NCI-H748 (cell line): ENCODE results near the gene P2RX6.
"Not testable (repeated sequence)": the region's sequence is repeated elsewhere in the genome, so short reads cannot be mapped to it uniquely, and the experiment has no call there.

Experiments used
- DNase-seq: peaks from one replicate; lab custom pipeline; 2025; ENCODE audit not compliant: unreplicated experiment; lab: John Stamatoyannopoulos, UW

The P2RX6 gene

DNA sequence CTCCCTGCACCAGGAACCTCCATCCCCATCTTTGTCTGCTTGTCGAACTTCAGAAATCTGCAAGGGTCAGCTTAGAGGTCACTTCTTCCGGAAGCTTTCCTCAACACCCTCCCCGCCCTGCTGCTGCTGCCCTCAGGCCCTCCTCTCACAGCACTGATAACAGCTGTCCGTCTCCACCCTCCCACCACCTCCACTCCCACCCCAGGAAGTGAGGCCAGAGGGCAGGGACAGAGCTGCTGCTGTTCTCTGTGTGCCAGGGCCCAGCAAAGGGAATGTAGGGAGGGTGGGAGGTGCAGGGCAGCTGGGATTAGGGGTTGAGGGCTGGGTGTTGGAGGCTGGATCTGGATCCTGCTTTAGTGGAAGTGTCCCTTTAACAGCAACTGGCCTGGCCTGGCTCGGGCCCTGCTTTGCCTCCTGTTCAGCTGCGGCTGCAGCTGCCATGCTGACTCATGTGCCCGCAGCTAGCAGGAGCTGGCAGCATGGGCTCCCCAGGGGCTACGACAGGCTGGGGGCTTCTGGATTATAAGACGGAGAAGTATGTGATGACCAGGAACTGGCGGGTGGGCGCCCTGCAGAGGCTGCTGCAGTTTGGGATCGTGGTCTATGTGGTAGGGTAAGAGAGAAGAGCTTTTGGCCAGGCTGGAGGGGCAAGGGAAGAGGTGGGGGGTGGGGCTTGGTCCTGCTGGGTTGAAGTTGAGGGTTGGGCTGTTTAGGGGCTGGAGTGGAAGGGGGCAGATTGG, at the start of gene P2RX6:
TSS of gene P2RX6 (plus strand) at position 440 of the 740 bp plus-strand sequence. CDS start at position 450, 10 bp downstream.
- DNase-seq, result peak; percentile 79

DNA sequence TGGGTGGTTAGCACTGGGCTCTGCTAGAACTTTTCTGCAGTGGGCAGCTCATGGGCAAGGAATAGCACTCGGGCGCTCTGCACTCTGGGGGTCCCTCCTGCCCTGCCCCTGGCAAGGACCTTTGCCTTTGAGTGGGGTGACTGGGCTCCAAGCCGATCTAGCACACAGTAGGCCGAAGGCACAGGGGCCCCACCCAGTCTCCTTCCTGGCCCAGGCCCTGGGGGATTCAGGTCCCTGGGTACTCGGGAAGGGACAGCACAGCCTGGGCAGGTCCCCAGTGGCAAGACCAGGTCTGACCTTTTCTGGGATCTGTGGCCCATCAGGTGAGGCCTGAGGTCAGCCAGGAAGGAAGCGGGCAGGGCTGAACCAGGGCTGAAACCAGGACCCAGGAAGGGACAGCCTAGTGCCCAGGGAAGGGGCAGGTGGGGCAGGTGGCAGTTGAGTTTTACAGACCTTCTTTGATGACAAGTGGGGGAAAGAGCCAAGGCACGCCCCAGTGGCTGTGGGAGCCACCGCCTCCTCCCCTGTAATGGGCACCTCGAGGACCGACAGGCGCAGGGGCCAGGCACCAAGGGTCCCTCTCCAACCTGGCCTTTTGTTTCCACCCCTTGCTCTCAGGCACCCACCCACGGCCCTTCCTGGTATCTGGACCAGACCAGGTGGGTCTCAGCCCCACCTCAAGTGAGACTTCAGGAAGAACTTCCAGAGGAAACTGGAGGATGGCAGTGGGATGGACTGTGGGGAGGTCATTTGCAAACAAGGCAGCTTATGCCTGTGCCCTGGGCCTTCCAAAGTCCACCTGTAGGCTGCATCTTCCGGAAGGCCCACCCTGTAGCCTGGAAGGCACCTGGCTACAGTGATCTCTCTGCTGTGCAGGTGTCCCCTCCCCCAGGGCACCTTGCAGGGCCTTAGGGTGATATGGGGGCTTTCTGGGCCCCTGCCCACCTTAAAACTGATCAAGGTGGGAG, 48.8 kb upstream of the P2RX6 start:
- no peak for DNase-seq

DNA sequence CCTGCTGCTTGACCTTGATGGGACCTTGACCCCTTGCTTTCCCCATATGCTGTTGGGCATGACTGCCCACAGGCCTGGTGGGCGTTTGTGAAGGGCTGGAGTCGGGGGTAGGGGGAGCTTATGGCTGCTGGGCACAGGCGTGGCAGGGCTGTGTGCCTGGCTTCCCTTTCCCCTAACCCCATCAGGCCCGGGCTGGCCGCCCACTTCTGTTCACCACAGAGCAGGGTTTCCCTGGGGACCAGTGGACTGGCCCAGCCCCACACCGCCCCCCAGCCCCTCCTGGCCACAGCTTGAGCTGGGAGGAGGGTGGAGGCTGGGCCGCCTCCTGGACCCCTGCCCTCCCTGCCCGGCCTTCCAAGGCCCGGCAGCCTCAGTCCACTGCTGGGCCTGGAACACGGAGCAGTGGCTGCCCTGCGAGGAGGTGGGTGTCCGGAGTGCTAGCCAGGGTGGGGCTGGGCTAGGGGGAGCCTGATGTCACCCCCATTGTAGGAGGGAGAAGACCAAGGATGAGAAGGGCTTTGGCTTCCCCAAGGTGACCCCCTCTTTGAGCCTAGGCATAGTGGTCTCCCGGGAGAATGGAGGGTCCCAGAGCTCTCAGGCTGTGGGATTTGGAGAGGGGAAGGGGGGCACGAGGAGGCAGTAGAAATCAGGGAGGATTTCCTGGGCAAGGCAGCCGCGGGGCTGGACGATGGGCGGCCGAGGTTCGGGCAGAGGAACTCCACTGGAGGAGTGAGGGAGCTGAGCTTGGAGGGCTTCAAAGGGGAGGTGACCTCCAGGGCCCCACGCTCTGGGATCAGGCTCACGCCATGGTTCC, 47.9 kb upstream of the P2RX6 start, which contains the start of gene AIFM3:
TSS of gene AIFM3 (plus strand) at position 373 of the 814 bp plus-strand sequence. CDS start 690 bp downstream, outside the sequence.
- DNase-seq, result no peak

DNA sequence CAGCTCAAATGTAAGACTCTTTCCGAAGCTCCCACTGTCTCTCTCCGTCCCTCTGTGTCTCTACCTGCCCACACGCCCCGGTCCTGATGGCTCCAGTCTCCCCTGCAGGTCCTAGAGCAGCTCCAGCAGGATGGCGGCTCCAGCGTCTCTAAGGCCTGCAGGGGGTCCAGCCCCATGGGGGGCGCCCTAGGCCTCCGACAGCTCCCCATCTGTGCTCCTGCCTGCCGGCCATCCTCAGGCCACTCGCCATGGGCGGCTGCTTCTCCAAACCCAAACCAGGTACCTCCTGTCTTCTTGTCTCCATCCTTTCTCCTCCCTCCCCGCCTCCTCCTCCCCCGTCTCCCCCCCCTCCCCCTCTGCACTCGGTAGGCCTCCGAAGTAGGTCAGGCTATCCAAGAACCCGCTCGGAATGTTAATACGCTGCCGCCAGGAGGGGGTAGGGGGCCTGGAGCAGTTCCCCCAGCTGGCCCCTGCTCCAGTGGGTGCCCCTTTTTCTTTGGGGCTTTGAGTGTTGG, 47.2 kb upstream of the P2RX6 start:
- no peak for DNase-seq

DNA sequence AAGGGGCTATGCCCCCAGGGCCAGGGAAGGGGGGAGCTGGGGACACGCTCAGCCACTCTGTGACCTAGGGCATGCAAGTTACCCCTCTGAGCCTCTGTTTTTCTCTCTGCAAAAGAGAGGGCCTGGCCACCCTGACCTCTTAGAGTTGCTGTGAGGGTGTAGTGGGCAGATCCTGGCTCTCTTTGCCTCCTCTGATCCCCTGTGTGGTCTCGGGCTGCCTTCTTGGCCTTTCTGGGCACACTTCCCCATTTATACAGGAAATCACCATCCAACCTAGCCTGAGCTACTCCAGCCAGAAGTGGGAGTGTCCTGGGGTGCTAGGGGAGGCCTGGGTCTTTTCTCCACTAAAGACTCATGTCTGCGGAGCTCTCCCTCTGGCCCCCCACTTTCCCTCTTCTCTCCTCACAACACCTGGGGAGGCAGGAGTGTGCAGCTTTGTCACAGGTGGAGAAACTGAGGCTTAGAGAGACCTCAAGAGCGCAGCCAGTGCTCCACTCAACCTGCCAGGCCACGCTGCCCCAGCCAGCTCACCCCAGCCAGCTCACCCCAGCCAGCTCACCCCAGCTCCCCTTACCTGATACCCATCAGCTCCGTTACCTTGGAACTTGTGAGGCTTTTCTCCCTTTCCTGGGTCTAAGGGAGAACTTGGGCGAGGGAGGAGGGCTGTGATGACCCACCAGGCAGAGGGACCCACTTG, 46.5 kb upstream of the P2RX6 start:
- DNase-seq, result no peak

DNA sequence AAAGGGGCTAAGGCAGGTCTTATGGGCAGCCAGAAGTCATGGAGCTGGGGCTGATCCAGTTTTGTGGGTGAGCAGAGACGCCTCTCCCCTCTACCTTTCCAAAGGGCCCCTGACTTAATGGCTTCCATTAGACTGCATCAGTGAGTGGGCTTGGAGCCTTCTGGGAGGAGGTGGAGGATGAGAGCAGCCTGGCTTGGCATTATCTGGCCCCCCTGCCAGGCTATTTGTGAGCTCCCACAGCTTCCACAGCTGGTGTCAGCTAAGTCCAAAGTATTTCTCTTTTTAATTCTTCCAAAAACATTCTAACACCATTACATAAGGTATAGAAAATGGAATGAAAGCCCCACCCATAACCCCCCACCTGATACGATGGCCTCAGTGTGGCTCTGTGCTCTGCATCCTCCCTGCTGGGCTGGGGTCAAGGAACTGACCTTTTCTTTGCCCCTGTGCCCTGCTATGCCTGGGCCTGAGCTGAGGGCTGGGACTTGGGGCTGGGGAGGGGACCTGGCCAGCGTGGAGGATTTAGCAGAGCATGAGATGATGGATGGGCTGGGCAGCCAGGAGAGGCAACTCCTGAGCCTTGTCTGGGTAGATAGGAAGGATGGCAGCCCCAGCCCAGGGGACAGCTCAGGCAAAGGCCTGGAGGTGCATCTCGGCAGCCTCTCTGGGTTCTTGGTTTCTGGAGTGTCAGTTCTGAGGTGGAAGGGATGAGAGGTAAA, 43.9 kb upstream of the P2RX6 start:
- DNase-seq, result no peak

DNA sequence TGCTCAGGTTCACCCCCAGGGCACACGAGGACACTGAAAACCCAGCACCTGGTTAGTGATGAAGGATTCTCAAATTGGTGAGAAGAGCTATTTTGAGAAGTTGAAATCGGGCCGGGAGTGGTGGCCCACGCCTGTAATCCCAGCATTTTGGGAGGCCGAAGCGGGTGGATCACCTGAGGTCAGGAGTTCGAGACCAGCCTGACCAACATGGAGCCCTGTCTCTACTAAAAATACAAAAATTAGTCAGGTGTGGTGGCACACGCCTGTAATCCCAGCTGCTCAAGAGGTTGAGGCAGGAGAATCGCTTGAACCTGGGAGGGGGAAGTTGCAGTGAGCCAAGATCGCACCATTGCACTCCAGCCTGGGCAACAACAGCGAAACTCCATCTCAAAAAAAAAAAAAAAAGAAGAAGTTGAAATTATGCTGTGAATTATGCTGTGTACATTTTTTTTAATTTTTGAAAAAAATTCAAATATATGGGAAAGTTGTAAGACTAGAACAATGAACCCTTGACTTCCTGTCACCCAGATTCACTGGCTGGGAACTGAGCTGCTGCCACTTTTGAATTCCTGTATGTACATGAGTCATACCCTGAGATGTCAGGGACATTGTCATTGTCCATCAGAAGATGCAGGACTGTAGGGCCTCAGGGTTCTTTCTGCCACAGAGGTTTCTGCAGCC, 42.8 kb upstream of the P2RX6 start:
- DNase-seq, result not testable (repeated sequence)

DNA sequence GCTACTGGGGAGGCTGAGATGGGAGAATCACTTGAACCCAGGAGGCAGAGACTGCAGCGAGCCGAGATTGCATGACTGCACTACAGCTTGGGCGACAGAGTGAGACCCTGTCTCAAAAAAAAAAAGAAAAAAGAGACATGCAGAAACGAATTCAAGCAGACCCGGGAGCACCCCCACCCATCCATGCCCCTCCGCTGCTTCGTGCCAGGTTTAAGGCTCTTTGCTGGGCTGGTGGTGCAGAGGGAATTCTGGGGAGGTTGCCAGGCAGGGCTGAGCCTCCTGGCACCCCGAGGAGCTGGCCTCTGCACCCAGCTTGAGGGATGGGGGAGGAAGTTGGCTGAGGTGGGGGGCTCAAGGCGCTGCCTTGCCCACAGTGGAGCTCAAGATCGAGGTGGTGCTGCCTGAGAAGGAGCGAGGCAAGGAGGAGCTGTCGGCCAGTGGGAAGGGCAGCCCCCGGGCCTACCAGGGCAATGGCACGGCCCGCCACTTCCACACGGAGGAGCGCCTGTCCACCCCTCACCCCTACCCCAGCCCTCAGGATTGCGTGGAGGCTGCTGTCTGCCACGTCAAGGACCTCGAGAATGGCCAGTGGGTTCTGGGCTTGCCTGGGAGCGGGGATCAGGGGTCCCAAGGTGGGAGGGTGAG, 41.9 kb upstream of the P2RX6 start:
- DNase-seq, result no peak

DNA sequence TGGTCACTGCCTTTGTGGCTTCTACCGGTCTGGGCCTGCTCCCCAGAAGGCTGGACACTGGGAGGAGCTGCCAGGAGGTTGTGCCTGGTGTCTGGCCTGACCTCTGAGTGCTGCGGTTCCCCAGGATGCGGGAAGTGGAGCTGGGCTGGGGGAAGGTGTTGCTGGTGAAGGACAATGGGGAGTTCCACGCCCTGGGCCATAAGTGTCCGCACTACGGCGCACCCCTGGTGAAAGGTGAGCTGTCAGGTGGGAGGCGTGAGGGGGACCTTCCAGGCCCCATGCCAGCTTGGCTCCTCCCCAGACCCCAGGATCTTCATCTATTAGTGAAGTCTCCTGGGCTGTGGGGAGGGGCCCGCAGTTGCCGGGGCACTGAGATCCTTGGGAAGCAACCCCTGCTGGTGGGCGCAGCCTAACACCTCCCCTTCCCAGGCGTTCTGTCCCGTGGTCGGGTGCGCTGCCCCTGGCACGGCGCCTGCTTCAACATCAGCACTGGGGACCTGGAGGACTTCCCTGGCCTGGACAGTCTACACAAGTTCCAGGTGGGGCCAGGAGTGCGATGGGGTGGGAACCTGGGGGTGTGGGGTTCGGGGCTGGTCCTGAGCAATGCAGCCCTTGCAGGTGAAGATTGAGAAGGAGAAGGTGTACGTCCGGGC, 41.2 kb upstream of the P2RX6 start:
- DNase-seq, result no peak

DNA sequence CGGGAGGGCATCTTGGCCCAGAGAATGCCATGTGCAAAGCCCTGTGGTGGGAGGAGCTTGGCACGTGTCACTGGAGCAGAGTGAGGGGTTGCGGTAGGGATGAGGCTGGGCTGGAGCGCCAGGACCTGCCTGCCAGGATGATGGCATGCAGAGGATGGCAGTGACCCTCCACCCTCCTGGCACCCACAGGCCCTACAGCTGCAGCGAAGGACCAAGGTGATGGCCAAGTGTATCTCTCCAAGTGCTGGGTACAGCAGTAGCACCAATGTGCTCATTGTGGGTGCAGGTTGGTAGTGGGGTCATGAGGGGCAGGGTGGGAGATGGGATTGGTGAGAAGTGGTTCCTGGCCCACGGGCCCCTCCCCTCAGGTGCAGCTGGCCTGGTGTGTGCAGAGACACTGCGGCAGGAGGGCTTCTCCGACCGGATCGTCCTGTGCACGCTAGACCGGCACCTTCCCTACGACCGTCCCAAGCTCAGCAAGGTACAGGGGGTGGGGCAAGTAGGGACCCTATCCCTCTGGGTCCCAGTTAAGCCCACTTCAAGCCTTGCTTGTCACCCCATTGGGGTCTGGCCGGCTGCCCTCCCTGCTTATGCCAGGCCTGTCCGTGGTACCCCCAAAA, 40.5 kb upstream of the P2RX6 start:
- no peak for DNase-seq

DNA sequence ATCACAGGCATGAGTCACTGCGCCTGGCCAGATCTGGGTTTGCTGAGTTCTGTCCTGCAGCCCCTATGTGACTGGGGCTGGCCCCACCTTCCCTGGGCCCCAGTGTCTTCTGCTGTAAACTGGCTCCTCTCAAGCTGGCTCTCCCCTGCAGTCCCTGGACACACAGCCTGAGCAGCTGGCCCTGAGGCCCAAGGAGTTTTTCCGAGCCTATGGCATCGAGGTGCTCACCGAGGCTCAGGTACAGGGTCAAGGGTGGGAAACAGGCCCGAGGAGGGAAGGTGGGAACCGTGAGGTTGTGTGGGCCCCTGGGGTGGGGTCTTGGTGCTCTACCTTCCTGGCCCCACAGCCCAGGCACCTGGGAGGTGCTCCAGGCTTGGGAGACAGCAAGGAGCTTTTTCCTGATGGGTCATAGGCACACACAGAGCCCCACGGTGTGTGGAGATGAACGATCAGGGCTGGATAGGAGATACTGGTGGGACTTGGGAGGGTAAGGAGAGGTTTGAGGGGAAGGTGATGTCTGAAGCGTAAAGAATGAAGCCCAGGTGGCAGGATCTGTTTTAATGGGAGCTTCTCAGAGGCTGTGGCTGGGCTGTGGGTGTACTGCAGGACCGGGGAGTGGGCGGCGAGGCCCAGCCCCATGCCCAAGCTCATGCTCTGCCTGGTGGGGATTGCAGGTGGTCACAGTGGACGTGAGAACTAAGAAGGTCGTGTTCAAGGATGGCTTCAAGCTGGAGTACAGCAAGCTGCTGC, 39.2 kb upstream of the P2RX6 start:
- DNase-seq, result no peak

DNA sequence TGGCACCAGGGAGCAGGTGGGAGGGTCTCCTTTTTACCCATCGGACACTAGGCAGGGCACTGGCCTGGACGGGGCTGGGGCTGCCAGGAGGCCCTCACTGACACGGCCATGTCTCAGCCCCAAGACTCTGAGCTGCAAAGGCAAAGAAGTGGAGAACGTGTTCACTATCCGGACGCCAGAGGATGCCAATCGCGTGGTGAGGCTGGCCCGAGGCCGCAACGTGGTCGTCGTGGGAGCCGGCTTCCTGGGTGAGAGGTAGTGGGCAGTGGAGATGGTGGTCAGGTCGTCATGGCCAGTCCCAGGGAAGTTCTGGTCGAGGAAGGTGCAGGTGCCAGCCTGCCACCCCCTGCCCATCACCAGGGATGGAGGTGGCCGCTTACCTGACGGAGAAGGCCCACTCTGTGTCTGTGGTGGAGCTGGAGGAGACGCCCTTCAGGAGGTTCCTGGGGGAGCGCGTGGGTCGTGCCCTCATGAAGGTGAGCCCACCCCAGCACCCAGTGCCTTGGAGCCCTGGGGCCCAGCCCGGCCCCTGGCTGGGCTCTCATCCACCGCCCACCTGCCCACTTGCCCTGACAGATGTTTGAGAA, 38.6 kb upstream of the P2RX6 start:
- no peak for DNase-seq

DNA sequence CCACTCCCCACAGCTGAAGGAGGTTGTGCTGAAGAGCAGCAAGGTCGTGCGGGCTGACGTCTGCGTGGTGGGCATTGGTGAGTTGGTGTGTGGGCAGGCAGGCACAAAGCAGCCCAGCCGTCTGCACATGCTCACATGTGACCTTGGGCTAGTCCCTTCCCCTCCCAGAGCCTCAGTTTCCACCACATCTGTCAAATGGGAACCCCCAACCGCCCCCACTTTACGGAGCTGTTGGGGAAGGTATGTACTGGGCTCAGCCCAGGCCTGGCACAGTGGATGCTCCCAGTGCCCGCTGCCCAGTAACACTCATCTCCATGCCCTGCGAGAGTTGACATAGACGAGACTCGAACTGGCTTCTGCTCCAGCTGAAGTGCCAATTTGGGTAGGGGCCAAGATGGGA, 37.9 kb upstream of the P2RX6 start:
- no peak for DNase-seq

DNA sequence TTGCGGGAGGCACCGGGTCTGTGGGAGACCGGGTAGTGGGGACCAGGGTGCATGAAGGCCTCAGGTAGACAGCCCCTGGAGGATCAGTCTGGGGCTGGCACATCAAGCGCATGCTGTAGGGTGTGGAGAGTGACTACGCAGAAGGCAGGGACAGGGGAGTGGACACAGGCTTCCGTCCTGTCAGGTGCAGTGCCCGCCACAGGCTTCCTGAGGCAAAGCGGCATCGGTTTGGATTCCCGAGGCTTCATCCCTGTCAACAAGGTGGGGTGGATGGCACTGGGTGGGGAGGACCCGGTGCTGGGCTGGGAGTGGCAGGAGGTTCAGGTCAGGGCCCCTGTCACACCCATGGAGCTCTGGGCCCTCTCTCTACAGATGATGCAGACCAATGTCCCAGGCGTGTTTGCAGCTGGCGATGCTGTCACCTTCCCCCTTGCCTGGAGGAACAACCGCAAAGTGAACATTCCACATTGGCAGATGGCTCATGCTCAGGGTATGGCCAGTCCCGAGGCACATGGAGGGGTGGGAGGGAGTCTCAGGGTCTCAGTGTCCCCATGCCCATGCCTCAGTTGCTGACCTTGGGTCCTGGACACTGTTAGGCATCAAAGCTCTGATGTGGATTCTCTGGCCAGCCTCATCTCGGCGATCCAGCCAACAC, 37.3 kb upstream of the P2RX6 start:
- no peak for DNase-seq

DNA sequence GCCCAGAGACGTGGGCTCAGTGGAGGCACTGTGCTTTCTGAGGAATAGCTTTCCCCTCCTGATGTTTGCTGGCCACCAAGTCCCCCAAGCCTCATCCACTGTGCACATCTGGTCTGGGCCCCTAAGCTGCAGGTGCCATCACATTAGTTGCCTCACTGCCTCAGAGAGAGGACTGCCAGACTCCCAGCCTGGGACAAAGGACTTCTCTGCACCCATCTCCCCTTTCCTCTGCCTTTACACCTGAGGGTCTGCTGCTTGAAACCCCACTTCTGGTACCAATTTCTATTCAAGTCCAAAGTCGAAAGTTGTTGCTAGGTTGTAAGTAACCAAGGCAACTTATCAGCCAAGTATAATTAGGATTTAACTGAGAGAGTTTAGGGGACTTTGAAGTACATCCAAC, 36.5 kb upstream of the P2RX6 start:
- no peak for DNase-seq

DNA sequence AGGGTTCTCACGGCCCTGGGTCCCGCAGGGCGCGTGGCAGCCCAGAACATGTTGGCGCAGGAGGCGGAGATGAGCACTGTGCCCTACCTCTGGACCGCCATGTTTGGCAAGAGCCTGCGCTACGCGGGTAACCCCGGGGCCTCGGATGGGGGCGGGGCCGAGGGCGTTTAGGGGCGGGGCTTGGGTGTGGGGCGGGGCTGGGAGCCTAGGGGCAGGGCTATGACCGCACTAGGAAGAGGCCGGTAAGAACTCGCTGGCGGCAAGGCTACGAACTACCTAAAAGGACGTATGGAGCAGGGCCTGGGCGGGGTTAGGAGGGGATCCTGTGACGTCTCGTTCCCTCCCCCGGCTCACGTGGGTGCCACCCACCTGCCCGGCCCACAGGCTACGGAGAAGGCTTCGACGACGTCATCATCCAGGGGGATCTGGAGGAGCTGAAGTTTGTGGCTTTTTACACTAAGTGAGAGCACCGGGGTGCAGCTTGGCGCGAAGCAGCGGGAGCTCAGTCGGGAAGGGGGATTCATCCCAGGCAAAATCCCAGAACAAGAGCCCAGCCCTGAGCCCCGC, 35.6 kb upstream of the P2RX6 start:
- peak; percentile 77 for DNase-seq
